ENCODE data around the gene SELENOM. TPM values are rescaled to one million over a fixed set of nuclear protein-coding genes. Genes with fewer than 3 reads are reported as not detected.

SELENOM gene
- total RNA-seq, 1 experiment from 2014 or later, result 32.0 TPM

Other genes with a start within 250 kb of the SELENOM start
- 18.5 and 19.9 TPM in 2 replicates for gene MORC2, start 138.8 kb downstream of the SELENOM start, total RNA-seq (2014; rRNA removed; shearing (Covaris generic))
- gene TUG1, start 138.3 kb downstream of the SELENOM start, total RNA-seq (2014; rRNA removed; shearing (Covaris generic)), result 49.0 and 64.6 TPM in 2 replicates
- 8.5 and 9.7 TPM in 2 replicates for gene SMTN, start 26.2 kb downstream of the SELENOM start, total RNA-seq (2014; rRNA removed; shearing (Covaris generic))
- gene INPP5J, start 15.4 kb upstream of the SELENOM start, total RNA-seq (2014; rRNA removed; shearing (Covaris generic)), result 0.35 and 0.54 TPM in 2 replicates
- not detected in 2 replicates for gene PLA2G3, start 32.9 kb upstream of the SELENOM start, total RNA-seq (2014; rRNA removed; shearing (Covaris generic))
- gene RNF185, start 52.6 kb upstream of the SELENOM start, total RNA-seq (2014; rRNA removed; shearing (Covaris generic)), result 46.8 and 53.3 TPM in 2 replicates
- 31.3 and 37.3 TPM in 2 replicates for gene LIMK2, start 104.7 kb upstream of the SELENOM start, total RNA-seq (2014; rRNA removed; shearing (Covaris generic))
- 0.07 and 0.35 TPM in 2 replicates for gene PIK3IP1, start 184.9 kb upstream of the SELENOM start, total RNA-seq (2014; rRNA removed; shearing (Covaris generic))
- gene PATZ1, start 238.8 kb upstream of the SELENOM start, total RNA-seq (2014; rRNA removed; shearing (Covaris generic)), result 14.2 and 14.7 TPM in 2 replicates

All from NCI-H460 (cell line).